CD8-positive, alpha-beta memory T cell (primary cell): ENCODE data around the gene ASB3. TPM values are rescaled to one million over a fixed set of nuclear protein-coding genes. Genes with fewer than 3 reads are reported as not detected.
"Not testable (repeated sequence)": the region's sequence is repeated elsewhere in the genome, so short reads cannot be mapped to it uniquely, and the experiment has no call there.

Experiments used
- CTCF ChIA-PET: fragments of 350-600 bp; sonication (Branson Sonifier 250); formaldehyde crosslinking; loops from one replicate; lab custom pipeline; 2021; ENCODE audit warnings: antibody characterized with exemption; lab: Charles Lee
- POLR2A ChIA-PET: fragments of 350-600 bp; sonication (Branson Sonifier 250); formaldehyde crosslinking; loops from one replicate; lab custom pipeline; 2021; ENCODE audit warnings: antibody characterized with exemption; lab: Charles Lee
- DNase-seq, 5 donors: peaks; one replicate each; pipeline versions ENCODE4 v3.0.0 to v3.0.0-alpha.2; 2020 to 2022; ENCODE audit warnings: mixed read lengths in 1 of 5
- H3K27ac ChIP-seq: one replicate; pipeline ENCODE4 v1.7.0; 2013; ENCODE audit warnings: low read depth, mild to moderate bottlenecking, low read length, moderate library complexity
- H3K27me3 ChIP-seq: 2 replicates; pipeline ENCODE4 v1.7.0; 2013; ENCODE audit warnings: low read length, mild to moderate bottlenecking; ENCODE audit not compliant: insufficient read depth, poor library complexity, severe bottlenecking
- H3K36me3 ChIP-seq: 2 replicates; pipeline ENCODE4 v1.7.0; 2013; ENCODE audit warnings: mild to moderate bottlenecking, low read length, moderate library complexity; ENCODE audit not compliant: insufficient read depth
- H3K4me1 ChIP-seq: 2 replicates; pipeline ENCODE4 v1.7.0; 2013; ENCODE audit warnings: mild to moderate bottlenecking, low read length, moderate library complexity; ENCODE audit not compliant: insufficient read depth
- H3K4me3 ChIP-seq: 2 replicates; pipeline ENCODE4 v1.7.0; 2013; ENCODE audit warnings: mild to moderate bottlenecking, low read length
- H3K9me3 ChIP-seq: 2 replicates; pipeline ENCODE4 v1.7.0; 2013; ENCODE audit warnings: mild to moderate bottlenecking, low read length
- H3K27ac Mint-ChIP-seq, 8 donors: one replicate each; pipeline ENCODE4 v1.8.0; 2020 to 2021; ENCODE audit warnings: mixed read lengths in 8 of 8, mild to moderate bottlenecking in 6 of 8, inconsistent platforms in 3 of 8, moderate library complexity in 3 of 8
- H3K27me3 Mint-ChIP-seq, 2 donors: one replicate each; pipeline ENCODE4 v1.8.0; 2020 to 2021; ENCODE audit warnings: mixed read lengths in 2 of 2, mild to moderate bottlenecking in 1 of 2, moderate library complexity in 1 of 2
- H3K36me3 Mint-ChIP-seq, 3 donors: one replicate each; pipeline ENCODE4 v1.8.0; 2020 to 2021; ENCODE audit warnings: mixed read lengths in 3 of 3, inconsistent platforms in 1 of 3, mild to moderate bottlenecking in 1 of 3
- H3K4me1 Mint-ChIP-seq, 3 donors: one replicate each; pipeline ENCODE4 v1.8.0; 2020 to 2021; ENCODE audit warnings: mixed read lengths in 3 of 3, inconsistent platforms in 1 of 3, mild to moderate bottlenecking in 1 of 3
- H3K4me3 Mint-ChIP-seq, 7 donors: one replicate each; pipeline ENCODE4 v1.8.0; 2020 to 2021; ENCODE audit warnings: mixed read lengths in 7 of 7, mild to moderate bottlenecking in 6 of 7, moderate library complexity in 4 of 7, inconsistent platforms in 2 of 7
- H3K9me3 Mint-ChIP-seq, 5 donors: one replicate each; pipeline ENCODE4 v1.8.0; 2020 to 2022; ENCODE audit warnings: mixed read lengths in 5 of 5, mild to moderate bottlenecking in 3 of 5, moderate library complexity in 2 of 5, inconsistent platforms in 1 of 5
- polyA plus RNA-seq: library from polyadenylated mRNA; unstranded; fragments of 300-500 nt; fragmentation: Illumina TruSeq; gene quantifications from one replicate; pipeline ENCODE4 v1.2.3, GENCODE V29; 2021
- total RNA-seq, 2 experiments: library from RNA; stranded (reverse); gene quantifications; one replicate each; pipeline ENCODE4 v1.2.3, GENCODE V29; 2021

The ASB3 gene
- total and polyA plus RNA-seq, 3 experiments from 2014 or later, result 17.8 to 24.4 (median 18.0) TPM

DNA sequence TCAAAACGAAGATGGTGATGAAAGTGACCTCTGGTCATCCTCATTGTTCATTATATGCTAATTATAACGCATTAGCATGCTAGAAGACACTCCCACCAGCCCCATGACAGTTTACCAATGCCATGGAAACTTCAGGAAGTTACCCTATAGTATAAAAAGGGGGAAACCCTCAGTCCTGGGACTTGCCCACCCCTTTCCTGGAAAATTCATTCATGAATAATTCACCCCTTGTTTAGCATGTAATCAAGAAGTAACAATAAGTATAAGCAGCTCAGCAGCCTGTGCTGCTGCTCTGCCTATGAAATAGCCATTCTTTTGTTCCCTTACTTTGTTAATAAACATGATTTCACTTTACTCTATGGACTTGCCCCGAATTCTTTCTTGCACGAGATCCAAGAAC lies 89.7 kb downstream of the ASB3 start:
- ChIA-PET POLR2A (no interaction called here), CTCF (no interaction called here)
- Histone ChIP-seq H3K27me3 (no peaks in the 10 kb centered on the region), H3K4me3 (no peak overlapping the region), H3K9me3 (no peaks in the 10 kb centered on the region), H3K27ac (no peak overlapping the region), H3K36me3 (peaks cover 10% of the 10 kb centered on the region), H3K4me1 (no peaks in the 10 kb centered on the region)
- Mint-ChIP-seq H3K36me3 (peaks cover 31 to 59% (median 38%) of the 10 kb centered on the region in 3 donors), H3K4me1 (peaks cover 0 to 3% (median 0%) of the 10 kb centered on the region in 3 donors), H3K4me3 (no peak overlapping the region), H3K27ac (peak overlapping the region in 1 of 8 donors; percentile 29), H3K27me3 (no peaks in the 10 kb centered on the region), H3K9me3 (no peaks in the 10 kb centered on the region)
- no peak for DNase-seq

DNA sequence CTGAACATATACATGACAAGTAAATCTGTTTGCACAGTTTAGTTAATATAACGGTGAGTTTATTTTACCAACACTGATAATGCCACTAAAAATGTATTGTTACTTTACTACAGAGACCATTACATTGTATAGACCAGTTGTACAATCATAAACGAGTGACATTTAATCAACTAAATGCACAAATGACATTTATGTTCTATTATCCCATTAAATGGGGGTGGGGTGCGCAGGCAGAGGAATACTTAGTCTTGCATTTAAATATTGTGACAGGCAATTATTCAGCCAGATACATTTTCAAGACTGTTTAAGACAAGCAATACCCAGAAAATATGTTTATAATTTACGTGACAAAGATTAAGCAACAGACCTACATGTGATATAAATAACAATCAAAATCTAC lies 91.2 kb downstream of the ASB3 start:
- H3K4me3 ChIP-seq, result no peak overlapping the region
- Mint-ChIP-seq H3K9me3 (no peaks in the 10 kb centered on the region), H3K36me3 (peaks cover 34 to 68% (median 40%) of the 10 kb centered on the region in 3 donors), H3K27me3 (no peaks in the 10 kb centered on the region), H3K27ac (no peak overlapping the region), H3K4me1 (peaks cover 0 to 3% (median 3%) of the 10 kb centered on the region in 3 donors), H3K4me3 (no peak overlapping the region)
- no peaks in the 10 kb centered on the region for H3K9me3 ChIP-seq
- peaks cover 10% of the 10 kb centered on the region for H3K36me3 ChIP-seq
- ChIA-PET POLR2A (no interaction called here), CTCF (no interaction called here)
- no peak for DNase-seq
- no peaks in the 10 kb centered on the region for H3K27me3 ChIP-seq
- no peak overlapping the region for H3K27ac ChIP-seq
- no peaks in the 10 kb centered on the region for H3K4me1 ChIP-seq

DNA sequence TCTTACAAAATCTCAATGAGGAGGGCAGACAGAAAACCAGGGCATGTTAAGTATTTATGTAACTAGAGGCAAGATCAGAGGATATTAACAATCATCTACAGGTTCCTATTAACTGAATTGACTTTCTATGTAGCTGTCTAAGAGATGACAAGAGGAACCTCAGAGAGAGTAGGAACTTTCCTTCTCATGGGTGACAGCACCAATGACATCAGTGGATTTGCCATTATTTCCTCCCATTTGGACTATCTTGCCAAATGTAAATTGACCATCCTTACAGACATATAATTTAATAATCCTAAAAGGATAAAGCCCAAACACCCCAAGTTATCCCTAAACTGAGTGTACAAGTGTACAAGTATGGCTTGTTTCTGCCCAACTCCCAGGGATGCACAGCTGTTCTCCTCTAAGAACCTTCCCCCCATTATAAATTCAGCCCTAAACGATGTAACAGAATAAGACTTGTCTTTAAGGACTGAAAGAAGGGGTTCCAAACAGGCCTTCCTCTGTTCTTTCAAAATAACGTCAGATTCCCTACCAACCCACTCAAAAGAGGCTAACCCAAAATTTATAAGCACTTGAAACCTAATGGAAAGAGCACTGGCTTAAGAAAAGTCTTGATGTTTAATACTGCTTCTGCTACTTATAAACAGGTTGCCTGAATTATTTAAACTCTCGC lies 92.5 kb downstream of the ASB3 start:
- Histone ChIP-seq H3K27me3 (no peaks in the 10 kb centered on the region), H3K4me3 (no peak overlapping the region), H3K4me1 (no peaks in the 10 kb centered on the region), H3K9me3 (no peaks in the 10 kb centered on the region), H3K36me3 (no peaks in the 10 kb centered on the region), H3K27ac (no peak overlapping the region)
- POLR2A ChIA-PET, result no interaction called here
- no peaks in the 10 kb centered on the region for H3K9me3 Mint-ChIP-seq
- DNase-seq, result no peak
- H3K4me3 Mint-ChIP-seq, result no peak overlapping the region
- peaks cover 22 to 64% (median 36%) of the 10 kb centered on the region in 3 donors for H3K36me3 Mint-ChIP-seq
- H3K4me1 Mint-ChIP-seq, result peaks cover 0 to 3% (median 3%) of the 10 kb centered on the region in 3 donors
- H3K27me3 Mint-ChIP-seq, result no peaks in the 10 kb centered on the region
- H3K27ac Mint-ChIP-seq, result no peak overlapping the region
- CTCF ChIA-PET, result no interaction called here

DNA sequence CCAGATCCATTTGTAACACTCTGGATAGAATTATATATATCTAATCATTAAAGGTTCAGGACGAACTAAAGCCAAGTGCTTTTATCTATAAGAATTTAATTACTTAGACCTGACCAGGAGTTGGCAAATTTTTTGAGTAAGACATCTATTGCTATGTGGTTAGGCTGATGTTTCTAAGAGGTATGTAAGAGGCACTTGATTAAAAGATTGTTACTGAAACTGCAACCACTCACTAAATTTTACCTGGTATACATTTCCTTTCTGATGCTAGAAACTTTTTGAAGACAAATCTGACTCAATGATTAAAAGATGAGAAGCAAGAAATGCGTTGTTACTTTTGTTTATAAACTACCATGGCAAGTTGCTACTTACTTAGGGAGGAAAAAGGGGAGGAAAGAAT lies 95.9 kb downstream of the ASB3 start:
- Histone ChIP-seq H3K9me3 (no peaks in the 10 kb centered on the region), H3K4me3 (no peak overlapping the region), H3K27me3 (no peaks in the 10 kb centered on the region), H3K36me3 (no peaks in the 10 kb centered on the region), H3K4me1 (no peaks in the 10 kb centered on the region), H3K27ac (no peak overlapping the region)
- CTCF ChIA-PET, result no interaction called here
- POLR2A ChIA-PET, result no interaction called here
- Mint-ChIP-seq H3K4me3 (no peak overlapping the region), H3K27me3 (no peaks in the 10 kb centered on the region), H3K27ac (peak overlapping the region in 2 of 8 donors; percentile 6 to 38), H3K9me3 (no peaks in the 10 kb centered on the region), H3K36me3 (peaks cover 11 to 67% (median 28%) of the 10 kb centered on the region in 3 donors), H3K4me1 (peaks cover 3 to 12% (median 3%) of the 10 kb centered on the region in 3 donors)
- no peak for DNase-seq

DNA sequence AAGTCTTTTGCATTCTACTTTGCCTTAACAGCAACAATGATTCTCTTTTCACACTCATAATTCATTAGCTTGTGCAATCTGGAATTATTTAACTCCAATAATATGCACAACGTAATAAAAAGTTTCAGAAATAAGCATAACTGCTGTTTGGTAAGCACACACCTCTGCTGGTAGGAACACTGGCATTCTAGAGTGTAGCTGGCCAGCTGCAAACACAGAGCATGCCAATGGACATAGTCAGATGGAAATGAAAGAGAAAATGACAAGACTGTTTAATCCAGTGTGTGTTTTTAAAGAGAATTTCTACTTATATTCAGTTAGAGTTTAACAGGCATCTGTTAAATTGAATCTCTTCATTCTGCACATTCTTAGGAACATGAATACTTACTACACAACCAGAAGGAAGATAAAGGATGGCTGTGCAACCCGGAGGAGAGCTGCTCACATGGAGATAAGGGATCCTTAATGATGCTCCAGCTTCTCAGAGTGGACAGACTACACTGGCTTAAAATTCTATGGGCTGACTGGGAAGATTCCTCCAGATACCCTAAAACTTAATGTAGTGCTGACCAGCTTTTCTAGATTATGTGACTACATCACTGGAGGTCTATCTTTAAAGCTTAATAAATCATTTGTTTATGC lies 113.8 kb downstream of the ASB3 start:
- ChIA-PET POLR2A (no interaction called here), CTCF (no interaction called here)
- Histone ChIP-seq H3K27me3 (no peaks in the 10 kb centered on the region), H3K4me3 (no peak overlapping the region), H3K36me3 (no peaks in the 10 kb centered on the region), H3K4me1 (no peaks in the 10 kb centered on the region), H3K27ac (no peak overlapping the region), H3K9me3 (no peaks in the 10 kb centered on the region)
- DNase-seq, result no peak
- H3K4me1 Mint-ChIP-seq, result peaks cover 0 to 6% (median 2%) of the 10 kb centered on the region in 3 donors
- H3K27ac Mint-ChIP-seq, result peak overlapping the region in 2 of 8 donors; percentile 8 to 12
- H3K36me3 Mint-ChIP-seq, result peaks cover 15 to 31% (median 17%) of the 10 kb centered on the region in 3 donors
- H3K4me3 Mint-ChIP-seq, result no peak overlapping the region
- peaks cover 0 to 4% (median 0%) of the 10 kb centered on the region in 5 donors for H3K9me3 Mint-ChIP-seq
- H3K27me3 Mint-ChIP-seq, result no peaks in the 10 kb centered on the region

DNA sequence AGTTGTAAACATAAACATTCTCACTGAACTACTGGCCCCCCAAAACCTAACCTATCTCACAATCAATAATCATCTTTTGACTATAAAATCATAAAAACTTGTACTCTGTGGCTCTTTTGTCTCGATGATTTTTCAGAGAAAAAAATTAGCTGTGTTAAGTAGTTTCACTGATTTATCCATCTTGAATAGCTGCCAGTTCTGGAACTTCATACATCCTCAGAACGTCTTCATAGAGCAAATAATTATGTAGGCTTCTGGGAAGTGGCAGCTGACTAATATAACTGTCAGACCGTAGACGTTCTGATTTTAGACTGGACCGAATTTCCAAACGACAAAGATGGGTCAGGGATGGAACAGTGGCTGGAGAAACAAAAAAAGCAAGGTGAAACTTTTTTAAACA lies 116.4 kb downstream of the ASB3 start:
- no peaks in the 10 kb centered on the region for H3K4me1 ChIP-seq
- H3K27ac Mint-ChIP-seq, result no peak overlapping the region
- no peak for DNase-seq
- H3K4me3 ChIP-seq, result no peak overlapping the region
- ChIA-PET POLR2A (no interaction called here), CTCF (no interaction called here)
- H3K4me3 Mint-ChIP-seq, result no peak overlapping the region
- H3K36me3 ChIP-seq, result no peaks in the 10 kb centered on the region
- no peak overlapping the region for H3K27ac ChIP-seq
- no peaks in the 10 kb centered on the region for H3K27me3 Mint-ChIP-seq
- H3K9me3 ChIP-seq, result no peaks in the 10 kb centered on the region
- peaks cover 0 to 6% (median 0%) of the 10 kb centered on the region in 3 donors for H3K4me1 Mint-ChIP-seq
- peaks cover 0 to 13% (median 4%) of the 10 kb centered on the region in 5 donors for H3K9me3 Mint-ChIP-seq
- H3K27me3 ChIP-seq, result no peaks in the 10 kb centered on the region
- peaks cover 26 to 41% (median 38%) of the 10 kb centered on the region in 3 donors for H3K36me3 Mint-ChIP-seq

DNA sequence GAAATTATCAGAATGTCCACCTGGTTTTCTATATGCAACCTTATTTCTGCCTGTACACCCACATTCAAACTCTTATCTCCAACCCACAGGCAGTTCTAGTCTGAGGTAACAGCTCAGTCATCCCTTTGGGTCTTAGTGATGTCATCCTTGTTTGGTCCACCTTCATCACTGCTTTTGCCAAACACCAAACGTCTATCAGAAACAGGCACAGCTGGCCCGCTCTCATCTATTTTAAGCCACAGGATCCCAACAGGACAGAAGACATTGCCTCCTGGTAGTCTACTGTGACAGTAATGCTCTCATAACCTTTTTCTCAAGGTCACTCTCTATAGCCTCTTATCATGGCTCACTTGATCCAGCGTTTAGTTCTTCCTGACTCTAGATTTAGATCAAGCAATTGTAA lies 118.1 kb downstream of the ASB3 start:
- peak overlapping the region in 1 of 8 donors; percentile 1 for H3K27ac Mint-ChIP-seq
- H3K9me3 Mint-ChIP-seq, result peaks cover 4 to 14% (median 5%) of the 10 kb centered on the region in 5 donors
- POLR2A ChIA-PET, result no interaction called here
- Histone ChIP-seq H3K4me3 (no peak overlapping the region), H3K4me1 (no peaks in the 10 kb centered on the region), H3K27me3 (no peaks in the 10 kb centered on the region), H3K27ac (no peak overlapping the region), H3K36me3 (no peaks in the 10 kb centered on the region), H3K9me3 (no peaks in the 10 kb centered on the region)
- no peaks in the 10 kb centered on the region for H3K27me3 Mint-ChIP-seq
- peaks cover 0 to 6% (median 2%) of the 10 kb centered on the region in 3 donors for H3K4me1 Mint-ChIP-seq
- CTCF ChIA-PET, result no interaction called here
- H3K36me3 Mint-ChIP-seq, result peaks cover 31 to 57% (median 46%) of the 10 kb centered on the region in 3 donors
- DNase-seq, result no peak
- H3K4me3 Mint-ChIP-seq, result no peak overlapping the region

DNA sequence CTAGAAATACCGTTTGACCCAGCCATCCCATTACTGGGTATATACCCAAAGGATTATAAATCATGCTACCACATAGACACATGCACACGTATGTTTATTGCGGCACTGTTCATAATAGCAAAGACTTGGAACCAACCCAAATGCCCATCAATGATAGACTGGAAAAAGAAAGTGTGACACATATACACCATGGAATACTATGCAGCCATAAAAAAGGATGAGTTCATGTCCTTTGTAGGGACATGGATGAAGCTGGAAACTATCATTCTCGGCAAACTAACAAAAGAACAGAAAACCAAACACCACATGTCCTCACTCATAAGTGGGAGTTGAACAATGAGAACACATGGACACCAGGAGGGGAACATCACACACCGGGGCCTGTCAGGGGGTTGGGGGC lies 119.6 kb downstream of the ASB3 start:
- H3K4me1 Mint-ChIP-seq, DNase-seq, H3K4me3 Mint-ChIP-seq, H3K4me1 ChIP-seq, H3K27me3 ChIP-seq, H3K4me3 ChIP-seq, H3K27me3 Mint-ChIP-seq, POLR2A ChIA-PET, H3K27ac ChIP-seq, H3K36me3 ChIP-seq, CTCF ChIA-PET, H3K9me3 ChIP-seq: not testable (repeated sequence)
- Mint-ChIP-seq H3K36me3 (peaks cover 35 to 69% (median 53%) of the 10 kb centered on the region in 3 donors), H3K9me3 (peaks cover 4 to 15% (median 7%) of the 10 kb centered on the region in 5 donors), H3K27ac (peak overlapping the region in 1 of 8 donors; percentile 44)
